ENCODE results near the gene JAZF1. TPM values are rescaled to one million over a fixed set of nuclear protein-coding genes. Genes with fewer than 3 reads are reported as not detected.

Gene JAZF1
- total RNA-seq, 1 donor from 2014 or later, result 36.1 TPM

DNA sequence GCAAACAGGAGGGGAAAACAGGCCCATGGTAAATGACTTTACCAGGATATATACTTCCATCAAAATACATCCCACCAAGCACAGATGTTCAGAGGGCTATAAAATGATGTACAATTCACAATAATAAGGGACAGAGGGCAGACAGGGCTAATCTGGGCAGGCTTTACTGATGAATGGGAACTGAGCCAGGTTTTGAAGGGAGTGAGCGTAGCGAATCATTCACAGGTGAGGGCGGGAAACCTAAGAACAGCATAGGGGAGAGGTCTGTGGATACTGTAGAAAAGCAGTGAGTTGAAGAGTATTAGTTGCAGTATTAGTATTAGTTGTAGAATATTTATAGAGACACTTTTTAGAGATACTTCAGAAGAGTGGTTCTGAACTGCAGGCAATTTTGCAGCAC, 180.8 kb downstream of the JAZF1 start:
- Histone ChIP-seq H3K4me1 (peaks cover 50% of the 10 kb centered on the region), H3K36me3 (no peaks in the 10 kb centered on the region), H3K4me3 (no peak overlapping the region), H3K9me3 (no peaks in the 10 kb centered on the region), H3K27me3 (no peaks in the 10 kb centered on the region), H3K27ac (no peak overlapping the region)
- TF ChIP-seq, protein P1, sequence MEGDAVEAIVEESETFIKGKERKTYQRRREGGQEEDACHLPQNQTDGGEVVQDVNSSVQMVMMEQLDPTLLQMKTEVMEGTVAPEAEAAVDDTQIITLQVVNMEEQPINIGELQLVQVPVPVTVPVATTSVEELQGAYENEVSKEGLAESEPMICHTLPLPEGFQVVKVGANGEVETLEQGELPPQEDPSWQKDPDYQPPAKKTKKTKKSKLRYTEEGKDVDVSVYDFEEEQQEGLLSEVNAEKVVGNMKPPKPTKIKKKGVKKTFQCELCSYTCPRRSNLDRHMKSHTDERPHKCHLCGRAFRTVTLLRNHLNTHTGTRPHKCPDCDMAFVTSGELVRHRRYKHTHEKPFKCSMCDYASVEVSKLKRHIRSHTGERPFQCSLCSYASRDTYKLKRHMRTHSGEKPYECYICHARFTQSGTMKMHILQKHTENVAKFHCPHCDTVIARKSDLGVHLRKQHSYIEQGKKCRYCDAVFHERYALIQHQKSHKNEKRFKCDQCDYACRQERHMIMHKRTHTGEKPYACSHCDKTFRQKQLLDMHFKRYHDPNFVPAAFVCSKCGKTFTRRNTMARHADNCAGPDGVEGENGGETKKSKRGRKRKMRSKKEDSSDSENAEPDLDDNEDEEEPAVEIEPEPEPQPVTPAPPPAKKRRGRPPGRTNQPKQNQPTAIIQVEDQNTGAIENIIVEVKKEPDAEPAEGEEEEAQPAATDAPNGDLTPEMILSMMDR (IDR thresholded peaks at IDR 0.05), result no peak
- no peak for TF ChIP-seq POLR2A (IDR thresholded peaks at IDR 0.05)
- TF ChIP-seq POLR2AphosphoS5 (IDR thresholded peaks at IDR 0.05; ENCODE audit: insufficient read depth in 1 of 2, low read depth in 1 of 2), result no peak
- intact Hi-C loops (cut with DNase I), result no loop called here
- DNase-seq (ENCODE audit: extremely low spot score in 2 of 2), result no peak

DNA sequence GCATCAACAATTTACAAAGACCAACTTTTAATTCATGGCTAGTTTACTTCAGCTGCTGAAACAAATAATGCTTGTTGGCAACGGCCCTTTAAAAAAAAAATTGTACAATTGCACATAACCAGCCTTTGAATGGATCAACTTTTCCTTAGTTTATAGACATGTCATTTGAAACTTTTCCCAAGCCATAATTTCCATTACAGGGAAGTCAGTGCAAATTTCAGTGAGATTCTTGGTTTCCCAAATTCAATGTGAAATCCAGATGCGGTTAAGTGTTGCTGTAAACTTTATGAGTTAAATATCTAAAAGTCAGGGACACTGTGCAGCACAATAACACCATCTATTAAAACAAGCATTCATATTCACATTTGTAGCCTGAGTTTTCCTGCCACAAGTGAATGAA, 182.2 kb downstream of the JAZF1 start:
- TF ChIP-seq POLR2AphosphoS5 (IDR thresholded peaks at IDR 0.05; ENCODE audit: insufficient read depth in 1 of 2, low read depth in 1 of 2) (no peak), POLR2A (IDR thresholded peaks at IDR 0.05) (no peak)
- TF ChIP-seq, protein P1 (IDR thresholded peaks at IDR 0.05), result no peak

DNA sequence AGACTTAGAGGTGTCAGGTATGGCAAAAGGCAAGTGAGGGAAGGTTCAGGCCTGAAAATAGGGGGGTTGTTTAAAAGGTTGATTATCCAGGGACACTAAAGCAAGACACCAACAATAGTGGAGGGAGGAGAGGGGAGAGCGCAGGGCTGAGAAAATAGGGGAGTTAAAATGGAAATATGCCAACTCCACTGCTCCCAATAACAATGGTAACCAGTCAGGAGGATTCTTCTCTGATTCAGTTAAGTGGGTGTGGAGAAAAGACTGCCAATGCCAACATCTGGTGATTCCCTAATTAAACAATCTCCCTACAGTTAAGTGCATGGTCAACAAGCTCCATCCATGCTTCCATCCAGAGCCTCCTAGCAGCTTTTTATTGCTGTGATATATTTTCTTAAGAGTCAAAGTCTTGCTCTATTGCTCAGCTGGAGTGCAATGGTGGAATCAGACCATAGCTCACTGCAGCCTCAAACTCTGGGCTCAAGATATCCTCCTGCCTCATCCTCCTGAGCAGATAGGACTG, 183.3 kb downstream of the JAZF1 start:
- Histone ChIP-seq H3K4me3 (no peak overlapping the region), H3K9me3 (no peaks in the 10 kb centered on the region), H3K27me3 (no peaks in the 10 kb centered on the region), H3K27ac (no peak overlapping the region), H3K36me3 (no peaks in the 10 kb centered on the region), H3K4me1 (peaks cover 74% of the 10 kb centered on the region)
- intact Hi-C loops (cut with DNase I), result no loop called here
- TF ChIP-seq POLR2A (IDR thresholded peaks at IDR 0.05), result no peak
- no peak for DNase-seq (ENCODE audit: extremely low spot score in 2 of 2)

More for the DNA sequence above, 182.2 kb downstream of the JAZF1 start:
- no peak overlapping the region for H3K27ac ChIP-seq
- H3K9me3 ChIP-seq, result no peaks in the 10 kb centered on the region
- DNase-seq (ENCODE audit: extremely low spot score in 2 of 2), result no peak
- intact Hi-C loops (cut with DNase I), result no loop called here
- H3K36me3 ChIP-seq, result no peaks in the 10 kb centered on the region
- peaks cover 62% of the 10 kb centered on the region for H3K4me1 ChIP-seq
- H3K27me3 ChIP-seq, result no peaks in the 10 kb centered on the region
- no peak overlapping the region for H3K4me3 ChIP-seq

DNA sequence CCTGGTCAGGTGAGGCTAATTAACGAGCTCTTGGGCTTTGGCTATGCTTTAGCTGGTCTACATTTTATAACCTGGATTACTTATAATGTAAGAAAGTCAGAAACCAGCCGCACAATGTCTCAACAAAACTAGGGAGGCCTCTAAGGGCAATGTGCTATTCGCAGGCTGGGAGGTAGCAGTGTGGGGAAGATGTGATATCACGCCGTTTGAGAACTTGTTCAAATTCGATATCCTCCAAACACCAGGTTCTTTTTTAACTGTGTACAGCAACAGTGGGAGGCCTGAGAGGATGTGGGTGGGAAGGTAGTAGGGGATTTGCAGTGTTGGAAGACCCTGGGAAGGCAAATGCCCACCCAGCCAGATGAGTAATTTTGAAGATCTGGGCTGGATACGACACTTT, 184.5 kb downstream of the JAZF1 start:
- no peak overlapping the region for H3K27ac ChIP-seq
- no peaks in the 10 kb centered on the region for H3K36me3 ChIP-seq
- H3K4me3 ChIP-seq, result no peak overlapping the region
- intact Hi-C loops (cut with DNase I), result no loop called here
- peaks cover 71% of the 10 kb centered on the region for H3K4me1 ChIP-seq
- no peaks in the 10 kb centered on the region for H3K9me3 ChIP-seq
- TF ChIP-seq, protein P1 (IDR thresholded peaks at IDR 0.05), result no peak
- no peak for TF ChIP-seq POLR2AphosphoS5 (IDR thresholded peaks at IDR 0.05; ENCODE audit: insufficient read depth in 1 of 2, low read depth in 1 of 2)
- TF ChIP-seq POLR2A (IDR thresholded peaks at IDR 0.05), result no peak
- no peak for DNase-seq (ENCODE audit: extremely low spot score in 2 of 2)
- H3K27me3 ChIP-seq, result no peaks in the 10 kb centered on the region

DNA sequence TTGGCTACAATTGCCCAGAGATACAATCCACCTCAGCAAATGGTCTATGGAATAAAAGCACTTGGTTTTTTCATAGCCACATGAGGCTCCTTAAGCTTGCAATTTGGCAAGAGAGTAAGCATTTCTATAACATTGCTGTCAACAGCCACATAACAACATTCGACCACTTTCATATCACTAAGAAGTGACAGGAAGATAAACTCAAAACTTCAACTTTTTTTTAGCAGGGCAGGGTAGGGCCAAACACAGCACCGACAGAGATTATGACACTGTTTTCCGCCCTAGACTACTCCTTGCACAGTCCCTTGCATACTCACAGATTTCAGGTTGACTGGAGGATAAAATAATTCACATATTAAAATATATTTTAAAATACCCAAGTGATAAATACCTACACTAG, 185.4 kb downstream of the JAZF1 start:
- DNase-seq (ENCODE audit: extremely low spot score in 2 of 2), result no peak
- Histone ChIP-seq H3K27me3 (no peaks in the 10 kb centered on the region), H3K9me3 (no peaks in the 10 kb centered on the region), H3K4me1 (peaks cover 63% of the 10 kb centered on the region), H3K27ac (no peak overlapping the region), H3K4me3 (no peak overlapping the region), H3K36me3 (no peaks in the 10 kb centered on the region)
- intact Hi-C loops (cut with DNase I), result no loop called here
- TF ChIP-seq POLR2A (IDR thresholded peaks at IDR 0.05) (no peak), POLR2AphosphoS5 (IDR thresholded peaks at IDR 0.05; ENCODE audit: insufficient read depth in 1 of 2, low read depth in 1 of 2) (no peak)
- TF ChIP-seq, protein P1 (IDR thresholded peaks at IDR 0.05), result no peak
